ENCODE data around the gene NUCB2.

NUCB2 gene

DNA sequence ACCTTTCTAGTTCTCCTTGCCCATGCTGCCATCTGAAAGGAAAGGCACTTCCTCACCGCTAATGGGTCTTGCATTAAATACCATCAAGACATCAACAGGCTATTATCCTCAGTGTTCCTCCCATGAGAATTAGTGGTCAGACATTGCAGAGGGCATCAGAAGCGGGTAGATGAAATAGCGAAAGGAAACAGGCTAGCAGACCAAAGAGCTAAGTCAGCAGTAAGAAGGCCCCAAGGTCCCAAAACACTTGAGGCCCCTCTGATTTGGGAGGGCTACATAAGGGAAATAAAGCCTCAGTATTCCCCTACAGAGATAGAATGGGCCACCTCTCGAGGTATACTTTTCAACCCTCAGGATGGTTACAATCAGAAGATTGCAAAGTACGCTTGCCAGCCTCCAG lies 99.0 kb downstream of the NUCB2 start:
- intact Hi-C loops (cut with DNase I) = no loop called here
- no peak for DNase-seq

DNA sequence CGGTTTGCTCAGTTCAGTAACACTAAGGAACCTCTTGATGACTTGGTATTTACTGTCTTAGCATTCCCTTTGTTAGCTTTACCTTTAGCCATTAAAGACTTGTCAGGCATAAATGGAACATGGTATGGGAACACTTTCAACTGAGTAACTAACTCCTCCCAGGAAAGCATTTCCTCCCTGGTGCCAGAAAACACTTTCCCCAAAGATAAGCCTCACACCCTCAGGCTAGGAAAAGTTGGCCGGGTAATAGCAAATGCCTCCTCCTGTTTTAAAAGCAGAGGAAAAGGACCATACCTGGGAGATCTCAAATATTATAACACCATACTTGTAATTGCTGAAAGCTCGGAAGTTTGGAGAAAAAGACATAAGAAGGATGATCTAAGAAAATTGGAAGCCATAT lies 100.0 kb downstream of the NUCB2 start:
- intact Hi-C loops (cut with DNase I) = no loop called here
- DNase-seq = no peak

DNA sequence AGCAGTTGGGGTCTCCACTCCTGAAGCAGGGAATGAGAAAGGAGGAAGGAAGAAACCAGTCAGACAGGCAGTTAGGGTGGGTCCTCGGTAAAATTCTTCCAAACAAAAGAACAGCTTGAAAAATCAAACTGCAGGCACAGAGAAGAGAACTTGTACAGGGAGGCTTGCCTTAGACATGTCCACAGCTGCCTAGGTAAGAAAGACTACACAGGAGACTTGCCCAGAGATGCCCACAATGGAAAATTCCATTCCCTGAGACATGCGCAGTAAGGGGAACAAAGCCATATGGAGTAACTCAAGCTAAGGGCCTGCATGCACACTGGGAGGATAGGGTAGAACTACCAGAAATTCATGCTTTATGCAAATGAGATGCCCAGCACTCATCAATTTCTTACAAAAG lies 102.1 kb downstream of the NUCB2 start:
- intact Hi-C loops (cut with DNase I) = no loop called here
- no peak for DNase-seq

DNA sequence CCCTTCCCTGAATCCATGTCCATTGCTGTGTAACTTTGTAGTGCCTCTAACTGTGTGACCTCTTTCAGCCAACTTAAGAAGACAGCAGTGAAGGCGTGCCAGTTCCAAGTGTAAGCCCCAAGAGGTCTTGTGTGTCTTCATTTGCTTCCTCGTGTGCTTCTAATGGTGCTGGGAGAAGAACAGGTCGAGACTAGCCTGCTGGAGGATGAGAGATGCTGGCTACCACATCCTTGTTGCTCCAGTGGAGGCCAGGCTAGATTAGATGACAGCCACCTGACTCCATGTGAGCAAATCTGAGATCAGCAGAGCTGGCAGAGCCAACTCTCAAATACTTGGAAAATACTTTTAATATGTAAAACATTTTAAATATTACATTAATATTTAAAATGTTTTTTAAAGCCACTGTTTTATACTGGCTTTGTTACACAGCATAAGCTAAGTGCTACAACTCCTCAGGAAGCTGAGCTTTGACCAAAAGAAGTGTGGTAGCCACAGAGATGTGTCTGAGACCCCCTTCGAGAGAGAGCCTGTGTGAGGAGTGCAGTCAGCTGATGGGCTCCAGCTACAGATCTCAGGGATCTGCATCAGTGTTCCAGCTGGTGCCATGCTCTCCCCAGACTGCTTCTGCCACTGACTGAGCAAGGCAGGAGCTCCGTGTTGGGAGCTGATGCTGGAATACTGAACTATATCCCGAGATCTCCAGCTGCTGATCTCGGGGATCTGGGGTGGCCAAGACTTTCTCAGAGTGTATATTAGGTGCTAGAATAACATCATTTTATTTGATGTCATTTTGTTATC lies 103.0 kb downstream of the NUCB2 start:
- DNase-seq = no peak
- intact Hi-C loops (cut with DNase I) = no loop called here

DNA sequence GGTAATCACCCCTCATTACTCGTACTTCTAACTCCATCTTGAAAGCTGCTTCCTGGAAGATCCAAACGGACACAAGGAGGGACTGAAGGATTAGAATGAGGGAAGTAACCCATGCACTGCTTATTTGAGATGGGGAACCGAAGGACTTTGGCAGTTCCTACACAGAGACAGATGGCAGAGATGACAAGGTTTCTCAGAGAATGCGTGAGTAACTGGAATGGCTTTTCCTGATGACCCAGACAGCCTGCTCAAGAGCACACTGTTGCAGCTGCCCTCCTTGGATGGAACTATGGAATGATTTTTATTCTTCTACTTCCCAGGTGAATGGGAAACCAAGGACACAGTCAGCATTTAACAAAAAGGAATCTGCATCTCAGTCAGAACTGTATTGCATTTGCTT lies 104.6 kb downstream of the NUCB2 start:
- DNase-seq = no peak
- intact Hi-C loops (cut with DNase I) = no loop called here
